Measurements from ENCODE around the gene ETV6.

DNA sequence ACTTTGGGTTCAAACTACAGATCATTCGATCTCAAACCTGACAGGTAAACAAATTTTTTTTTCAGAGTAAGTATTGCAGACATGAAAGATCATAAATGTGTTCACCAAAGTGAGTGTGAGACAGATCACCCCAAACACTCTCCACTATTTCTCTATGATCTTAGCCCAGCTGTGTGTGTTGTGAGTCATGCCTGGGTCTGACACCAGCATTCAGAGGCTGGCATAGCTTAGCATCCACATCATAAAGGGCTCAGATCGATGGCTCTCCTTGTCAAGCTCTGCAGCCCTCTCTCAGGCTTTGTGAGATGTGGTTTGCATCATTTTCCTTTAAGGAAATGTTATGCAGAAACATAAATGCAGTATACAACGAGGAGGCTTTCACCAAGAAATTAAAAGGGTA, 164.9 kb downstream of the ETV6 start:
- TF ChIP-seq EZH2phosphoT487 (IDR thresholded peaks at IDR 0.05; ENCODE audit: borderline replicate concordance) = no peak
- TF ChIP-seq, protein P1, sequence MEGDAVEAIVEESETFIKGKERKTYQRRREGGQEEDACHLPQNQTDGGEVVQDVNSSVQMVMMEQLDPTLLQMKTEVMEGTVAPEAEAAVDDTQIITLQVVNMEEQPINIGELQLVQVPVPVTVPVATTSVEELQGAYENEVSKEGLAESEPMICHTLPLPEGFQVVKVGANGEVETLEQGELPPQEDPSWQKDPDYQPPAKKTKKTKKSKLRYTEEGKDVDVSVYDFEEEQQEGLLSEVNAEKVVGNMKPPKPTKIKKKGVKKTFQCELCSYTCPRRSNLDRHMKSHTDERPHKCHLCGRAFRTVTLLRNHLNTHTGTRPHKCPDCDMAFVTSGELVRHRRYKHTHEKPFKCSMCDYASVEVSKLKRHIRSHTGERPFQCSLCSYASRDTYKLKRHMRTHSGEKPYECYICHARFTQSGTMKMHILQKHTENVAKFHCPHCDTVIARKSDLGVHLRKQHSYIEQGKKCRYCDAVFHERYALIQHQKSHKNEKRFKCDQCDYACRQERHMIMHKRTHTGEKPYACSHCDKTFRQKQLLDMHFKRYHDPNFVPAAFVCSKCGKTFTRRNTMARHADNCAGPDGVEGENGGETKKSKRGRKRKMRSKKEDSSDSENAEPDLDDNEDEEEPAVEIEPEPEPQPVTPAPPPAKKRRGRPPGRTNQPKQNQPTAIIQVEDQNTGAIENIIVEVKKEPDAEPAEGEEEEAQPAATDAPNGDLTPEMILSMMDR (conservative IDR thresholded peaks at IDR 0.05; ENCODE audit: low read length) = no peak
